C4-2B (cell line): ENCODE data around the gene KIF6.
"Not testable (repeated sequence)": the region's sequence is repeated elsewhere in the genome, so short reads cannot be mapped to it uniquely, and the experiment has no call there.

Experiments used
- H3K27ac ChIP-seq: fragments of 450-650 bp; 2 replicates; pipeline ENCODE4 v1.5.1; 2017
- ZFX ChIP-seq: fragments of 450-650 bp; IDR thresholded peaks from 2 replicates; pipeline ENCODE4 v1.6.1; 2017
- TF ChIP-seq, protein P1 (sequence below): fragments of 450-650 bp; conservative IDR thresholded peaks from 2 replicates; pipeline ENCODE4 v1.5.1; 2017; ENCODE audit warnings: mild to moderate bottlenecking

Gene KIF6

DNA sequence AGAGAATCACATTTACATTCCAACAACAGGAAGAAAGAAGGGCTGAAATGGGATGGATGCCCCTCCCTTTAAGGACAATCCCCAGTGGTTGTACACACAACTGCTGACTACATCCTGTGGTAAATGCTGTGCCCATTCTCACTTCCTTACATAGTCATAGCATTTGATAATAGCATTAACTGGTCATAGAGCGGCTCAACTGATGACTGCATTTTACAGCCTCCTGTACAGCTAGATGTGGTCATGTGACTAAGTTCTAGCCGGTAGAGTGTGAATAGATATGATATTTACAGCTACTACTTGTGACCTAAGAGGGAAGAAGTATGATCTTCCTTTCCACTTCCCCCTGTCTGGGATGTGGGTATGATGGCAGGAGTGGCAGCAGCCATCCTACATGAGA is 435.7 kb downstream of the KIF6 start:
- TF ChIP-seq, protein P1, sequence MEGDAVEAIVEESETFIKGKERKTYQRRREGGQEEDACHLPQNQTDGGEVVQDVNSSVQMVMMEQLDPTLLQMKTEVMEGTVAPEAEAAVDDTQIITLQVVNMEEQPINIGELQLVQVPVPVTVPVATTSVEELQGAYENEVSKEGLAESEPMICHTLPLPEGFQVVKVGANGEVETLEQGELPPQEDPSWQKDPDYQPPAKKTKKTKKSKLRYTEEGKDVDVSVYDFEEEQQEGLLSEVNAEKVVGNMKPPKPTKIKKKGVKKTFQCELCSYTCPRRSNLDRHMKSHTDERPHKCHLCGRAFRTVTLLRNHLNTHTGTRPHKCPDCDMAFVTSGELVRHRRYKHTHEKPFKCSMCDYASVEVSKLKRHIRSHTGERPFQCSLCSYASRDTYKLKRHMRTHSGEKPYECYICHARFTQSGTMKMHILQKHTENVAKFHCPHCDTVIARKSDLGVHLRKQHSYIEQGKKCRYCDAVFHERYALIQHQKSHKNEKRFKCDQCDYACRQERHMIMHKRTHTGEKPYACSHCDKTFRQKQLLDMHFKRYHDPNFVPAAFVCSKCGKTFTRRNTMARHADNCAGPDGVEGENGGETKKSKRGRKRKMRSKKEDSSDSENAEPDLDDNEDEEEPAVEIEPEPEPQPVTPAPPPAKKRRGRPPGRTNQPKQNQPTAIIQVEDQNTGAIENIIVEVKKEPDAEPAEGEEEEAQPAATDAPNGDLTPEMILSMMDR: no peak
- no peak for TF ChIP-seq ZFX
- no peak overlapping the region for H3K27ac ChIP-seq

- TF ChIP-seq, protein P1: no peak
- TF ChIP-seq ZFX: no peak
- H3K27ac ChIP-seq: no peak overlapping the region
Observed at GRCh38 chr6:39287601-39288000, 437.6 kb downstream of the KIF6 start.

- H3K27ac ChIP-seq: not testable (repeated sequence)
Observed at GRCh38 chr6:39286596-39286995, 438.6 kb downstream of the KIF6 start.

GRCh38 chr6:39282774-39283173 is 442.4 kb downstream of the KIF6 start:
- no peak for TF ChIP-seq ZFX
- TF ChIP-seq, protein P1: no peak
- H3K27ac ChIP-seq: no peak overlapping the region

DNA sequence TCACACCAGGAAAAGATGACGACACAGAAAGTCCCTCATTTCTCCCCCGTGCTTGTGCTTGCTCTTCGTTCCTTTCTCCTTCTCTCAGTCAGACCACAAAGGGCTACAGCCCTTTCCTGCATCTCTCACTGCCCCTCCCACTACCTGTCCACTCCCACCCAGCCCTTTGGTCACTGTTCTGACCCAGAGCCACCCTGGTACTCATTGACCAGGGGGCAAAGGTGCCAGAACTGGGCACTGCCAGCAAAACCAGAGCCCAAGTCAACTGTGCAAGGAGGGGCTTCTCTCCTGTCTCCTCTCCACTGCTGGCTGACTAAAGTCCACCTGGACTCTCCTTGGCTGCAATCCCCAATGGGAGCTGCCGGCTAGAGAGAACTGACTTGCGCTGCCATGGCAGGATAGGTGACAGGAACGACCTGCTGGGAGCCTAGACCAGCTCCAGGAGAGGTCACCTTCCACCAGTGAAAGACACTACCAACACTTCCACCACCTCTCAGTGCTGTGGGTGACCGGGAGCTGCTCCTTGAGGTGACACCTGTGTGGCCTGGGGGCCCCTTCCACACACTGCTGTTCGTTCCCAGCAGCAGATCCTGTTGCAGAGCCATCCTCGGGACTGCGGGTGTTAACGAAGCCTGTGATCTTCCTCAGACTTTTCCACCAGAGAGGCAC is 443.8 kb downstream of the KIF6 start:
- H3K27ac ChIP-seq: no peak overlapping the region

GRCh38 chr6:39280247-39280731 is 444.9 kb downstream of the KIF6 start:
- TF ChIP-seq ZFX: no peak
- TF ChIP-seq, protein P1: no peak
- peak overlapping the region; percentile 21 for H3K27ac ChIP-seq

More for the DNA sequence above, 443.8 kb downstream of the KIF6 start:
- no peak for TF ChIP-seq ZFX
